HT1080 (cell line): Measurements from ENCODE around the gene RASGRP4. TPM values are rescaled to one million over a fixed set of nuclear protein-coding genes. Genes with fewer than 3 reads are reported as not detected.
"Not testable (repeated sequence)": the region's sequence is repeated elsewhere in the genome, so short reads cannot be mapped to it uniquely, and the experiment has no call there.

Experiments used
- DNase-seq: peaks from one replicate; pipeline ENCODE4 v3.0.0-alpha.2; 2015; ENCODE audit warnings: low read depth
- total RNA-seq: library from RNA; depleted of rRNA; stranded (reverse); fragments of >200 nt; shearing (Covaris generic); gene quantifications from 2 replicates; pipeline ENCODE4 v1.2.3, GENCODE V29; 2014

The RASGRP4 gene
- total RNA-seq, 1 experiment from 2014 or later, result not detected

GRCh38 chr19:38417544-38418506 lies 8.2 kb downstream of the RASGRP4 start:
- no peak for DNase-seq

- no peak for DNase-seq
Observed at GRCh38 chr19:38417146-38417543, 8.9 kb downstream of the RASGRP4 start.

GRCh38 chr19:38413416-38413815 lies 12.6 kb downstream of the RASGRP4 start:
- DNase-seq, result no peak

- no peak for DNase-seq
Observed at GRCh38 chr19:38412961-38413360, 13.1 kb downstream of the RASGRP4 start.

- DNase-seq, result no peak
Observed at GRCh38 chr19:38412491-38412890, 13.5 kb downstream of the RASGRP4 start.

GRCh38 chr19:38411898-38412297 lies 14.1 kb downstream of the RASGRP4 start:
- DNase-seq, result not testable (repeated sequence)

GRCh38 chr19:38411041-38411712 lies 14.8 kb downstream of the RASGRP4 start:
- no peak for DNase-seq

- DNase-seq, result not testable (repeated sequence)
Observed at GRCh38 chr19:38410407-38410806, 15.6 kb downstream of the RASGRP4 start.

- peak; percentile 50 for DNase-seq
Observed at GRCh38 chr19:38409631-38410133, 16.3 kb downstream of the RASGRP4 start.

- DNase-seq, result no peak
Observed at GRCh38 chr19:38405276-38405675, 20.7 kb downstream of the RASGRP4 start.

- DNase-seq, result no peak
Observed at GRCh38 chr19:38404858-38405257, 21.2 kb downstream of the RASGRP4 start.

GRCh38 chr19:38402967-38403674 lies 22.9 kb downstream of the RASGRP4 start, which contains the start of gene FAM98C:
FAM98C (plus strand) TSS chr19:38403093; CDS start chr19:38403154, 61 bp downstream.
- peak; percentile 94 for DNase-seq

GRCh38 chr19:38402623-38402966 lies 23.4 kb downstream of the RASGRP4 start:
- DNase-seq, result no peak

GRCh38 chr19:38401148-38401547 lies 24.9 kb downstream of the RASGRP4 start:
- DNase-seq, result peak; percentile 33

- no peak for DNase-seq
Observed at GRCh38 chr19:38400361-38400760, 25.7 kb downstream of the RASGRP4 start.

GRCh38 chr19:38399537-38399936 lies 26.5 kb downstream of the RASGRP4 start:
- no peak for DNase-seq

GRCh38 chr19:38399081-38399480 lies 26.9 kb downstream of the RASGRP4 start:
- DNase-seq, result no peak

- no peak for DNase-seq
Observed at GRCh38 chr19:38395381-38396114, 30.5 kb downstream of the RASGRP4 start.

GRCh38 chr19:38394488-38394887 lies 31.5 kb downstream of the RASGRP4 start:
- DNase-seq, result no peak

- peak; percentile 33 for DNase-seq
Observed at GRCh38 chr19:38392707-38393308, 33.2 kb downstream of the RASGRP4 start.
